HEK293 (cell line): ENCODE data around the gene PDE4B.

Experiments
- ATF2 ChIP-seq: fragments of 450-650 bp; formaldehyde crosslinking; IDR thresholded peaks from 2 replicates; pipeline ENCODE4 v1.5.1; 2016; ENCODE audit warnings: missing biosample characterization, missing genetic modification characterization, low read depth
- BCL11A ChIP-seq: fragments of 450-650 bp; formaldehyde crosslinking; IDR thresholded peaks from 2 replicates; pipeline ENCODE4 v1.5.1; 2016; ENCODE audit warnings: low read depth, missing biosample characterization, missing genetic modification characterization
- BCL11B ChIP-seq: fragments of 450-650 bp; formaldehyde crosslinking; IDR thresholded peaks from 2 replicates; pipeline ENCODE4 v1.5.1; 2016; ENCODE audit warnings: low read depth, missing biosample characterization, missing genetic modification characterization
- WT1 ChIP-seq: fragments of 450-650 bp; formaldehyde crosslinking; IDR thresholded peaks from 2 replicates; pipeline ENCODE4 v1.5.1; 2016; ENCODE audit warnings: missing biosample characterization, missing genetic modification characterization
- ZBTB11 ChIP-seq: fragments of 450-650 bp; formaldehyde crosslinking; conservative IDR thresholded peaks from 2 replicates; pipeline ENCODE4 v1.5.1; 2016; ENCODE audit warnings: low read depth, missing biosample characterization, missing genetic modification characterization
- ZBTB20 ChIP-seq: fragments of 450-650 bp; formaldehyde crosslinking; IDR thresholded peaks from 2 replicates; pipeline ENCODE4 v1.5.1; 2016; ENCODE audit warnings: missing biosample characterization, missing genetic modification characterization
- ZEB2 ChIP-seq: fragments of 450-650 bp; formaldehyde crosslinking; IDR thresholded peaks from 2 replicates; pipeline ENCODE4 v1.5.1; 2016; ENCODE audit warnings: missing biosample characterization, missing genetic modification characterization
- ZFP37 ChIP-seq: fragments of 450-650 bp; formaldehyde crosslinking; IDR thresholded peaks from 2 replicates; pipeline ENCODE4 v1.5.1; 2016; ENCODE audit warnings: missing biosample characterization, missing genetic modification characterization
- ZNF114 ChIP-seq: fragments of 450-650 bp; formaldehyde crosslinking; IDR thresholded peaks from 2 replicates; pipeline ENCODE4 v1.5.0; 2017; ENCODE audit warnings: missing biosample characterization, missing genetic modification characterization
- ZNF121 ChIP-seq: fragments of 450-650 bp; formaldehyde crosslinking; IDR thresholded peaks from 2 replicates; pipeline ENCODE4 v1.5.1; 2016; ENCODE audit warnings: missing biosample characterization, missing genetic modification characterization
- ZNF133 ChIP-seq: fragments of 450-650 bp; formaldehyde crosslinking; IDR thresholded peaks from 2 replicates; pipeline ENCODE4 v1.5.1; 2016; ENCODE audit warnings: missing biosample characterization, missing genetic modification characterization
- ZNF148 ChIP-seq: fragments of 450-650 bp; formaldehyde crosslinking; IDR thresholded peaks from 2 replicates; pipeline ENCODE4 v1.5.0; 2017; ENCODE audit warnings: missing biosample characterization, missing genetic modification characterization, borderline replicate concordance
- ZNF155 ChIP-seq: fragments of 450-650 bp; formaldehyde crosslinking; IDR thresholded peaks from 2 replicates; pipeline ENCODE4 v1.5.1; 2016; ENCODE audit warnings: missing biosample characterization, missing genetic modification characterization
- ZNF16 ChIP-seq: fragments of 450-650 bp; formaldehyde crosslinking; IDR thresholded peaks from 2 replicates; pipeline ENCODE4 v1.5.1; 2016; ENCODE audit warnings: low read depth, missing biosample characterization, missing genetic modification characterization
- ZNF169 ChIP-seq: fragments of 450-650 bp; formaldehyde crosslinking; IDR thresholded peaks from 2 replicates; pipeline ENCODE4 v1.5.1; 2016; ENCODE audit warnings: missing biosample characterization, missing genetic modification characterization
- ZNF366 ChIP-seq: fragments of 450-650 bp; formaldehyde crosslinking; conservative IDR thresholded peaks from 2 replicates; pipeline ENCODE4 v1.5.1; 2016; ENCODE audit warnings: missing biosample characterization, missing genetic modification characterization
- ZNF391 ChIP-seq: fragments of 450-650 bp; formaldehyde crosslinking; IDR thresholded peaks from 2 replicates; pipeline ENCODE4 v1.5.1; 2016; ENCODE audit warnings: low read depth, missing biosample characterization, missing genetic modification characterization, borderline replicate concordance
- ZNF394 ChIP-seq: fragments of 450-650 bp; formaldehyde crosslinking; IDR thresholded peaks from 2 replicates; pipeline ENCODE4 v1.5.1; 2016; ENCODE audit warnings: missing biosample characterization, missing genetic modification characterization, mild to moderate bottlenecking, moderate library complexity, borderline replicate concordance
- ZNF426 ChIP-seq: fragments of 450-650 bp; formaldehyde crosslinking; IDR thresholded peaks from 2 replicates; pipeline ENCODE4 v1.5.1; 2017; ENCODE audit warnings: missing biosample characterization, missing genetic modification characterization, mild to moderate bottlenecking, inconsistent platforms, moderate library complexity
- ZNF48 ChIP-seq: fragments of 450-650 bp; formaldehyde crosslinking; IDR thresholded peaks from 2 replicates; pipeline ENCODE4 v1.5.1; 2016; ENCODE audit warnings: missing biosample characterization, missing genetic modification characterization
- ZNF518A ChIP-seq: fragments of 450-650 bp; formaldehyde crosslinking; conservative IDR thresholded peaks from 2 replicates; pipeline ENCODE4 v1.5.1; 2016; ENCODE audit warnings: low read depth, missing biosample characterization, missing genetic modification characterization
- ZNF544 ChIP-seq: fragments of 450-650 bp; formaldehyde crosslinking; IDR thresholded peaks from 2 replicates; pipeline ENCODE4 v1.5.0; 2017; ENCODE audit warnings: missing biosample characterization, missing genetic modification characterization
- ZNF580 ChIP-seq: fragments of 450-650 bp; formaldehyde crosslinking; IDR thresholded peaks from 2 replicates; pipeline ENCODE4 v1.5.1; 2016; ENCODE audit warnings: missing biosample characterization, missing genetic modification characterization
- ZNF645 ChIP-seq: fragments of 450-650 bp; formaldehyde crosslinking; IDR thresholded peaks from 2 replicates; pipeline ENCODE4; 2016; ENCODE audit warnings: missing biosample characterization, missing genetic modification characterization
- ZNF830 ChIP-seq: fragments of 450-650 bp; IDR thresholded peaks from 2 replicates; pipeline ENCODE4 v1.5.0; 2018; ENCODE audit warnings: missing biosample characterization, missing genetic modification characterization, low read depth, mild to moderate bottlenecking, moderate library complexity
- ZSCAN16 ChIP-seq: fragments of 450-650 bp; formaldehyde crosslinking; IDR thresholded peaks from 2 replicates; pipeline ENCODE4 v1.5.1; 2016; ENCODE audit warnings: missing biosample characterization, missing genetic modification characterization

Gene PDE4B

GRCh38 chr1:65964123-65964522 lies 171.4 kb downstream of the PDE4B start (continued):
- no peak for TF ChIP-seq ZNF580 (tag by site-specific recombination)
- TF ChIP-seq ZNF121 = no peak
- TF ChIP-seq ZFP37 = no peak
- no peak for TF ChIP-seq BCL11B (tag by site-specific recombination)
- TF ChIP-seq ZBTB11 (tag by site-specific recombination) = no peak
- no peak for TF ChIP-seq ZNF645 (tag by site-specific recombination)
- TF ChIP-seq ZNF148 (tag by site-specific recombination) = no peak
- TF ChIP-seq ZNF830 (tag by site-specific recombination) = no peak
- no peak for TF ChIP-seq ZBTB20 (tag by site-specific recombination)
- TF ChIP-seq ZNF394 = no peak
- TF ChIP-seq WT1 (tag by site-specific recombination) = 0 out of 2 replicates have a peak, but pooled peaks have one; percentile 34
- no peak for TF ChIP-seq ATF2 (tag by site-specific recombination)
- no peak for TF ChIP-seq ZNF48
- no peak for TF ChIP-seq ZNF169 (tag by site-specific recombination)
- TF ChIP-seq ZNF426 = no peak
- no peak for TF ChIP-seq ZNF16 (tag by site-specific recombination)
- TF ChIP-seq ZNF155 (tag by site-specific recombination) = no peak
- TF ChIP-seq ZNF544 (tag by site-specific recombination) = no peak
- peak; percentile 43; the same call in 1 of the 2 replicates for TF ChIP-seq ZNF366 (tag by site-specific recombination)
- no peak for TF ChIP-seq ZNF391 (tag by site-specific recombination)
- peak; percentile 54; the same call in 1 of the 2 replicates for TF ChIP-seq BCL11A (tag by site-specific recombination)
- no peak for TF ChIP-seq ZSCAN16 (tag by site-specific recombination)
- TF ChIP-seq ZNF518A = no peak
- TF ChIP-seq ZNF114 = no peak
- TF ChIP-seq ZEB2 (tag by site-specific recombination) = no peak
- TF ChIP-seq ZNF133 (tag by site-specific recombination) = no peak
